H1 (cell line): ENCODE results near the gene GPR15. TPM values are rescaled to one million over a fixed set of nuclear protein-coding genes. Genes with fewer than 3 reads are reported as not detected.

ENCODE experiments used
- ATF3 ChIP-seq: IDR thresholded peaks from 2 replicates; pipeline ENCODE4 v1.6.1; 2011; ENCODE audit warnings: low read depth, mild to moderate bottlenecking, low read length; ENCODE audit not compliant: insufficient read depth
- CTBP2 ChIP-seq: IDR thresholded peaks from 2 replicates; pipeline ENCODE4 v1.7.0; 2011; ENCODE audit warnings: borderline replicate concordance, mild to moderate bottlenecking, moderate library complexity, mixed read lengths, low read length; ENCODE audit not compliant: insufficient read depth, insufficient read length
- HDAC2 ChIP-seq, 2 experiments: fragments of 300-600 bp in 1 of 2; sonication (generic) in 1 of 2; IDR thresholded peaks; 2 replicates each; pipeline ENCODE4 v1.6.1; 2011 to 2012; ENCODE audit warnings: low read depth in 2 of 2, low read length in 2 of 2, mild to moderate bottlenecking in 2 of 2, moderate library complexity in 2 of 2, borderline replicate concordance in 1 of 2, inconsistent platforms in 1 of 2
- HDAC6 ChIP-seq: IDR thresholded peaks from one replicate; pipeline ENCODE4 v1.7.1; 2012; ENCODE audit warnings: low read depth, mild to moderate bottlenecking, inconsistent platforms, low read length, moderate library complexity
- JUN ChIP-seq: IDR thresholded peaks from 2 replicates; pipeline ENCODE4 v1.6.1; 2011; ENCODE audit warnings: low read depth, mild to moderate bottlenecking, improper control_type of control experiment, low read length
- JUND ChIP-seq: IDR thresholded peaks from 2 replicates; pipeline ENCODE4 v1.6.1; 2011; ENCODE audit warnings: mild to moderate bottlenecking, improper control_type of control experiment, low read length
- NANOG ChIP-seq: IDR thresholded peaks from 2 replicates; pipeline ENCODE4 v1.6.1; 2011; ENCODE audit warnings: low read length, low read depth, mild to moderate bottlenecking, inconsistent platforms; ENCODE audit not compliant: insufficient read depth, poor library complexity, severe bottlenecking
- PHF8 ChIP-seq: fragments of 200-600 bp; sonication (generic); conservative IDR thresholded peaks from 2 replicates; pipeline ENCODE4 v1.7.1; 2012; ENCODE audit warnings: low read depth, mild to moderate bottlenecking, inconsistent platforms, low read length, moderate library complexity
- SIN3A ChIP-seq, 2 experiments: IDR thresholded peaks in 1 of 2; conservative IDR thresholded peaks in 1 of 2; 2 replicates each; pipeline ENCODE4 v1.6.1; 2011 to 2012; ENCODE audit warnings: low read length in 2 of 2, improper control_type of control experiment in 1 of 2, low read depth in 1 of 2, mild to moderate bottlenecking in 1 of 2
- SIRT6 ChIP-seq: IDR thresholded peaks from one replicate; pipeline ENCODE4 v1.7.1; 2012; ENCODE audit warnings: low read length, inconsistent platforms
- SP1 ChIP-seq: IDR thresholded peaks from 2 replicates; pipeline ENCODE4 v1.6.1; 2011; ENCODE audit warnings: low read depth, low read length
- SP4 ChIP-seq: IDR thresholded peaks from 2 replicates; pipeline ENCODE4 v1.6.1; 2012; ENCODE audit warnings: low read length, inconsistent platforms
- SRF ChIP-seq: IDR thresholded peaks from 2 replicates; pipeline ENCODE4 v1.6.1; 2011; ENCODE audit warnings: mild to moderate bottlenecking, low read depth, low read length, moderate library complexity
- SUZ12 ChIP-seq: fragments of 200-600 bp; sonication (generic); IDR thresholded peaks from 2 replicates; pipeline ENCODE4 v1.6.1; 2012; ENCODE audit warnings: mild to moderate bottlenecking, inconsistent platforms, low read length, moderate library complexity, mixed read lengths
- TAF7 ChIP-seq: optimal IDR thresholded peaks from 2 replicates; pipeline ENCODE3; 2011; ENCODE audit warnings: low read depth, mild to moderate bottlenecking, inconsistent platforms, low read length, moderate library complexity, borderline replicate concordance
- ZNF274 ChIP-seq: IDR thresholded peaks from 2 replicates; pipeline ENCODE4 v1.7.0; 2012; ENCODE audit warnings: low read length, borderline replicate concordance; ENCODE audit errors: extremely low read depth
- polyA plus RNA-seq, 7 experiments: library from polyadenylated mRNA; depleted of rRNA in 3 of 7; stranded (reverse) in 5 of 7; unstranded in 2 of 7; fragments of >200 nt in 5 of 7; fragments of 200-250 nt in 2 of 7; gene quantifications; 1 replicate in 5 of 7; 2 replicates in 1 of 7; 4 replicates in 1 of 7; pipeline versions ENCODE4 v1.2.1 to v1.2.3, GENCODE V29; 2011 to 2013; ENCODE audit warnings: missing spikeins in 2 of 7, mixed read lengths in 2 of 7
- total RNA-seq: library from RNA; stranded (reverse); fragmentation: NEBNext Ultra II Directional; extraction: Animal tissue kit (Norgen Biotek cat#: 25700); gene quantifications from 2 replicates; pipeline ENCODE4 v1.2.1, GENCODE V29; 2021

Gene GPR15
- total and polyA plus RNA-seq, 2 of the 8 experiments (the other 6 are each of a cell fraction or from before 2014, with no cell fraction given) = not detected

GRCh38 chr3:98522544-98523281 is 9.1 kb upstream of the GPR15 start, which contains the start of gene CLDND1 (continued):
- TF ChIP-seq SUZ12 (no peak), NANOG (no peak), JUN (no peak), ATF3 (peak; percentile 9; the same call in 1 of the 2 replicates), SP1 (0 out of 2 replicates have a peak, but pooled peaks have one; percentile 17), ZNF274 (no peak), PHF8 (peak; percentile 87), SIN3A (conservative IDR thresholded peaks at IDR 0.05 in 1 of 2, IDR thresholded peaks at IDR 0.05 in 1 of 2; ENCODE audit: low read depth in 1 of 2, low read length in 2 of 2) (0 out of 4 replicates have a peak, but pooled peaks have one; percentile 32 to 61), JUND (no peak), SIRT6 (no peak), TAF7 (peak; percentile 51), HDAC2 (IDR thresholded peaks at IDR 0.05; ENCODE audit: borderline replicate concordance in 1 of 2, low read depth in 2 of 2, low read length in 2 of 2) (0 out of 4 replicates have a peak, but pooled peaks of 1 of the 2 experiments have one; percentile 53), HDAC6 (no peak), CTBP2 (no peak), SP4 (no peak), SRF (0 out of 2 replicates have a peak, but pooled peaks have one; percentile 1)
